GM18520 (cell line): ENCODE results near the gene NLGN4Y.
"Not testable (repeated sequence)": the region's sequence is repeated elsewhere in the genome, so short reads cannot be mapped to it uniquely, and the experiment has no call there.

Source experiments
- ATAC-seq: cut with Tn5 transposase; IDR thresholded peaks from one replicate; pipeline ENCODE4 v1.9.1; 2021; ENCODE audit not compliant: unreplicated experiment

NLGN4Y gene

GRCh38 chrY:14834103-14835060, 310.1 kb downstream of the NLGN4Y start:
- no peak for ATAC-seq

GRCh38 chrY:14837466-14837865, 313.1 kb downstream of the NLGN4Y start:
- ATAC-seq = no peak

- no peak for ATAC-seq
These were observed 326.4 kb downstream of the NLGN4Y start for GRCh38 chrY:14850734-14851133.

GRCh38 chrY:14860448-14860847, 336.1 kb downstream of the NLGN4Y start:
- ATAC-seq = no peak

- not testable (repeated sequence) for ATAC-seq
These were observed 336.7 kb downstream of the NLGN4Y start for GRCh38 chrY:14861033-14861432.

- ATAC-seq = no peak
These were observed 347.6 kb downstream of the NLGN4Y start for GRCh38 chrY:14871971-14872370.
